Keratinocyte (primary cell): ENCODE measurements around the gene CLIP2. TPM values are rescaled to one million over a fixed set of nuclear protein-coding genes. Genes with fewer than 3 reads are reported as not detected.

ENCODE experiments used
- DNase-seq: peaks from one replicate; pipeline ENCODE4 v3.0.0-alpha.2; 2011; ENCODE audit warnings: low read depth, missing footprints, low spot score
- FAIRE-seq: peaks from 2 replicates; lab custom pipeline; 2011; peaks lifted over from hg19 to GRCh38; lab: Jason Lieb, UNC
- H2AFZ ChIP-seq: 2 replicates; pipeline ENCODE4 v1.6.0; 2012; ENCODE audit warnings: low read length, control low read depth, inconsistent platforms; ENCODE audit not compliant: control insufficient read depth
- H3K27ac ChIP-seq: 2 replicates; pipeline ENCODE4 v1.5.1; 2011; ENCODE audit warnings: low read length; ENCODE audit not compliant: control insufficient read depth, insufficient read depth
- H3K27me3 ChIP-seq: 3 replicates; pipeline ENCODE4 v1.6.0; 2011; ENCODE audit warnings: low read length; ENCODE audit not compliant: control insufficient read depth, insufficient read depth; ENCODE audit errors: extremely low read depth
- H3K36me3 ChIP-seq, 2 experiments: 2 replicates in 1 of 2; 3 replicates in 1 of 2; pipeline ENCODE4 v1.5.1; 2011; ENCODE audit warnings: low read length in 2 of 2, mild to moderate bottlenecking in 1 of 2; ENCODE audit not compliant: control insufficient read depth in 2 of 2, insufficient read depth in 2 of 2; ENCODE audit errors: extremely low read depth in 1 of 2
- H3K4me1 ChIP-seq: 3 replicates; pipeline ENCODE4 v1.5.1; 2011; ENCODE audit warnings: low read length; ENCODE audit not compliant: control insufficient read depth, insufficient read depth; ENCODE audit errors: extremely low read depth
- H3K4me2 ChIP-seq: 3 replicates; pipeline ENCODE4 v1.6.0; 2011; ENCODE audit warnings: low read depth, low read length; ENCODE audit not compliant: control insufficient read depth, insufficient read depth; ENCODE audit errors: extremely low read depth
- H3K4me3 ChIP-seq, 3 experiments: fragments of 200-600 bp in 1 of 3; sonication (generic) in 1 of 3; 2 replicates in 2 of 3; 3 replicates in 1 of 3; pipeline ENCODE4 v1.5.1; 2011 to 2016; ENCODE audit warnings: low read length in 3 of 3, mild to moderate bottlenecking in 3 of 3, control low read depth in 2 of 3, inconsistent platforms in 1 of 3, low read depth in 1 of 3, mixed read lengths in 1 of 3, mixed run types in 1 of 3, moderate library complexity in 1 of 3; ENCODE audit not compliant: control insufficient read depth in 2 of 3, insufficient read depth in 2 of 3; ENCODE audit errors: extremely low read depth in 1 of 3
- H3K79me2 ChIP-seq: 2 replicates; pipeline ENCODE4 v1.6.0; 2012; ENCODE audit warnings: low read length; ENCODE audit not compliant: control insufficient read depth, insufficient read depth
- H3K9ac ChIP-seq: 3 replicates; pipeline ENCODE4 v1.6.0; 2011; ENCODE audit warnings: low read length; ENCODE audit not compliant: control insufficient read depth, insufficient read depth; ENCODE audit errors: extremely low read depth
- H3K9me1 ChIP-seq: 3 replicates; pipeline ENCODE4 v1.6.0; 2011; ENCODE audit warnings: low read length; ENCODE audit not compliant: control insufficient read depth, insufficient read depth; ENCODE audit errors: extremely low read depth
- H3K9me3 ChIP-seq: 2 replicates; pipeline ENCODE4 v1.5.1; 2012; ENCODE audit warnings: low read depth, low read length; ENCODE audit not compliant: control insufficient read depth
- H4K20me1 ChIP-seq: 3 replicates; pipeline ENCODE4 v1.6.0; 2011; ENCODE audit warnings: low read length; ENCODE audit not compliant: control insufficient read depth, insufficient read depth; ENCODE audit errors: extremely low read depth
- CTCF ChIP-seq, 3 experiments: IDR thresholded peaks in 1 of 3; conservative IDR thresholded peaks in 1 of 3; optimal IDR thresholded peaks in 1 of 3; 2 replicates in 2 of 3; 3 replicates in 1 of 3; pipeline versions ENCODE3 to v1.5.1; 2011; ENCODE audit warnings: low read length in 3 of 3, mild to moderate bottlenecking in 3 of 3, moderate library complexity in 2 of 3, control low read depth in 1 of 3, inconsistent platforms in 1 of 3; ENCODE audit not compliant: insufficient read depth in 2 of 3; ENCODE audit errors: extremely low read depth in 1 of 3
- EZH2 ChIP-seq: IDR thresholded peaks from one replicate; pipeline ENCODE4 v1.6.1; 2012; ENCODE audit warnings: inconsistent platforms, mild to moderate bottlenecking, low read length, moderate library complexity
- dilution Hi-C: fragments of 300-500 bp; cut with MboI; formaldehyde crosslinking; loops from one replicate; pipeline ENCODE4 v1.7.0; 2020; ENCODE audit warnings: low sequenced_read_pairs; ENCODE audit not compliant: extremely low pct_ligation_motif_present
- polyA plus RNA-seq, 5 experiments: library from polyadenylated mRNA; depleted of rRNA in 3 of 5; stranded (reverse) in 3 of 5; stranded (forward) in 1 of 5; unstranded in 1 of 5; fragments of >200 nt; gene quantifications; 1 replicate in 1 of 5; 2 replicates in 3 of 5; 3 replicates in 1 of 5; pipeline versions ENCODE4 v1.2.1 to v1.2.3, GENCODE V29; 2011 to 2012; ENCODE audit warnings: missing spikeins in 2 of 5, low read depth in 1 of 5, low replicate concordance in 1 of 5

CLIP2 gene
- polyA plus RNA-seq, 1 donor (not counting 4 experiments of a cell fraction or from before 2014, with no cell fraction given) = 2.6 TPM

DNA sequence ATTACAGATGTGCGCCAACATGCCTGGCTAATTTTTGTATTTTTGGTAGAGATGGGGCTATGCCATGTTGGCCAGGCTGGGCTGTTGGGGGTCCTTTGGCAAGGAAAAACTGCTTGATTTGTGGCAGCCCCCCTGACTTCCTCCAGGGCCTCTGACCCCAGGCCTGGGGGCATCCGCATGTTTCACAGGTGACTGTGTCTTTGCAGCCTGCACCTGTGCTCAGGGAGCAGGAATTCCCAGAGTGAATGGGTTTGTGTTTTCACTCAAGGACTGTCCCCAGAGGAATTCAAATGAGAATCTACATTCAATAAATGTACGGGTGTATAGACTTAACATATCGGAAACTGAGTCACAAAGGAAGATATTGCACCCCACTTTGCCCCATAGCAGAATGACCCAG lies 11.6 kb upstream of the CLIP2 start:
- FAIRE-seq = no peak

DNA sequence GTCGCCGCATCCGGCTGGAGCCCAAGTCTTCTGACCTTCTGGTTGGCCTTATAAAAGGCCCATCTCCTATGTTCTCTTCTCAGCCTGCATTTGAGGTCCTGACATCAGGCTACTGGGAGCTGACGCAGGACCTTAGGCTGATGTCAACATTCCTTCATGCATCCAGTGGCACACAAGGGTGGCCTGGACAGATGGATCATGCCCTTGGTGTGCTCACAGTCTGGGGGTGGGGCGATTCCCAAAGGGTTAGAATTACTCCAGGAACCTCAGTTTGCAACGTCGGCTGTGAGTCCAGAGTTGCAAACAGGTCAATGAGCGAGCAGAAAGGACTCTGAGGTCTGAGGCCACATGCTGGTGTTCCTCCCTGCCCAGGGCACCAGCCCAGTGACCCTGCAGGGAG lies 8.2 kb upstream of the CLIP2 start:
- Histone ChIP-seq H3K4me2 (no peak overlapping the region), H3K9me1 (no peaks in the 10 kb centered on the region), H3K4me3 (no peak overlapping the region), H3K79me2 (no peaks in the 10 kb centered on the region), H3K4me1 (peaks cover 13% of the 10 kb centered on the region), H2AFZ (no peak overlapping the region), H3K9me3 (no peaks in the 10 kb centered on the region), H3K36me3 (no peaks in the 10 kb centered on the region), H3K27ac (no peak overlapping the region), H3K9ac (no peak overlapping the region), H3K27me3 (no peaks in the 10 kb centered on the region), H4K20me1 (no peaks in the 10 kb centered on the region)
- no peak for FAIRE-seq
- DNase-seq = no peak
- TF ChIP-seq CTCF (optimal IDR thresholded peaks at IDR 0.05 in 1 of 3, IDR thresholded peaks at IDR 0.05 in 1 of 3, conservative IDR thresholded peaks at IDR 0.05 in 1 of 3; ENCODE audit: extremely low read depth in 1 of 3, insufficient read depth in 2 of 3, low read length in 3 of 3) (no peak), EZH2 (no peak)
- dilution Hi-C loops = no loop called here

More for the DNA sequence above, 11.6 kb upstream of the CLIP2 start:
- H3K27me3 ChIP-seq = no peaks in the 10 kb centered on the region
- H3K4me2 ChIP-seq = no peak overlapping the region
- no peaks in the 10 kb centered on the region for H3K36me3 ChIP-seq
- no peaks in the 10 kb centered on the region for H3K9me3 ChIP-seq
- TF ChIP-seq EZH2 (no peak), CTCF (optimal IDR thresholded peaks at IDR 0.05 in 1 of 3, IDR thresholded peaks at IDR 0.05 in 1 of 3, conservative IDR thresholded peaks at IDR 0.05 in 1 of 3; ENCODE audit: extremely low read depth in 1 of 3, insufficient read depth in 2 of 3, low read length in 3 of 3) (no peak)
- no peak overlapping the region for H3K4me3 ChIP-seq
- H3K9me1 ChIP-seq = no peaks in the 10 kb centered on the region
- dilution Hi-C loops = no loop called here
- H3K79me2 ChIP-seq = no peaks in the 10 kb centered on the region
- no peaks in the 10 kb centered on the region for H4K20me1 ChIP-seq
- no peak overlapping the region for H2AFZ ChIP-seq
- H3K4me1 ChIP-seq = peaks cover 16% of the 10 kb centered on the region
- H3K9ac ChIP-seq = no peak overlapping the region
- no peak overlapping the region for H3K27ac ChIP-seq
- DNase-seq = no peak
